WI38 (cell line): Measurements from ENCODE around the gene ARHGEF26.

Experiments used
- H3K4me3 ChIP-seq: 2 replicates; pipeline ENCODE4 v1.5.1; 2011; ENCODE audit warnings: low read depth, mild to moderate bottlenecking, control low read depth, low read length
- CTCF ChIP-seq: IDR thresholded peaks from 2 replicates; pipeline ENCODE4 v1.5.1; 2012; ENCODE audit warnings: low read depth, mild to moderate bottlenecking, control low read depth, low read length

ARHGEF26 gene

GRCh38 chr3:154184582-154184981, 63.4 kb downstream of the ARHGEF26 start:
- no peak for TF ChIP-seq CTCF
- no peak overlapping the region for H3K4me3 ChIP-seq

DNA sequence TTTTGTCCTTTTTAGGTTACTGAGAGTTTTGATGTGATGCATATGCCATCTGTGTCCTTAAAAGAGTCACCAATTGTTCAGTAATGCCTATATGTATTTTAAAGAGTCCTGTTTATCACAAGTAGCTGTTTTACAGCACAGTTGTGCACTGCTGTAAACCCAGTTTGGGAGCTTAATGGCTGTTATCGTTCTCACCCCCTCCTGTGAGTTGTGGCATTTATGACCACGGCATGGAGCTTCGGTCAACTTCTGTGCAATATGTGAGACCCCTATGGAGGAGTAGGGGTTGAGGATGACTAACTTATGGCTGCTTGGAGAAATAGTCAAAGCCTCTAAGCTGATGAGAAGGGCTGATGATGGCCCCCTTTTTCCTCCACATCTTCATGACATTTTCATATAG, 67.2 kb downstream of the ARHGEF26 start:
- H3K4me3 ChIP-seq = no peak overlapping the region
- no peak for TF ChIP-seq CTCF

- TF ChIP-seq CTCF = no peak
- no peak overlapping the region for H3K4me3 ChIP-seq
Measured at GRCh38 chr3:154188846-154189245, 67.7 kb downstream of the ARHGEF26 start.

- no peak for TF ChIP-seq CTCF
- H3K4me3 ChIP-seq = no peak overlapping the region
Measured at GRCh38 chr3:154191520-154191919, 70.3 kb downstream of the ARHGEF26 start.

DNA sequence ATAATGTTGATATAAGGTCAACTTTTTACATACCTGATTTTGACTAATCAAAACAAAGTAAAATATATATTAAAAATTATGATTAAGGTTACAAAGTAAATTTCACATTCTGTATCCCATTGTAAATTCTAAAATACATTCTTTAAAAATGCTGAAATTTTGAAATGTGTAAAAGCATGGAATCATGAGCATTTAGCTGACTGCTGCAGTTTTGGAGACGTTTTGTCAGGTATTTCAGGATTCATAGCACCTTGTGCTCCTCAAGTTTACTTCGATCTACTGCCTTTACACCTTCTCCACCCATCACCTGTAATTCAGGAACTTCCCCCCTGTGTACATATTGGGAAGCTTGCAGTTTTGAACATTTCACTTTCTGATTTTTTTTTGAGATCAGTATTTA, 71.0 kb downstream of the ARHGEF26 start:
- TF ChIP-seq CTCF = no peak
- no peak overlapping the region for H3K4me3 ChIP-seq

DNA sequence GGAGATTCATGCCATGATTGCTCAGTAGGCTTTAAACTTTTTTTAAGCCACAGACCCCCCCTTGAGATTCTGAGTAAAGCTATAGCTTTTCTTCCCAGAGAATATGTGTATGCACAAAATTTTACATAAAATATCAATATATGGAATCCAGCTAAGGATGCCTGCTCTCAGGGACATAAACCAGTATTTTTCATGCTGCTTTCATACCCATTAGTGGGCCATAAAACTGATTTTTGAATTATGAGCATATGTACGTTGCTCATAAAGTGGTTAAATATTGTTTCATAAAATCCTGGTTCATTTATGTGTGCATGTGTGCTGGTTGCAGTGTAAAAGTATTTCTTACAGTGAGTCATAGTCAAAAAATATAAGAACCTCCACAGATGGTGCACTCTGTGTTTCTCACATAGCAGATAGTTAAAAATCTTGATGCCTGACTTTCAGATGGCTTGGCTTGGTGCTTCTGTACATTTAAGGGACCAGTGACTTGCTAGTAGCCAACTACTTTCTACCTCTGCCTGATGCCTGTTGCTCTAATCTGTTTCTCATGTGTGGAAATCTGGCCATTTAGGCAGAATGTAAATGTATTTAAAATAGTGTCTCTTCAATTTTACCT, 71.9 kb downstream of the ARHGEF26 start:
- TF ChIP-seq CTCF = no peak

DNA sequence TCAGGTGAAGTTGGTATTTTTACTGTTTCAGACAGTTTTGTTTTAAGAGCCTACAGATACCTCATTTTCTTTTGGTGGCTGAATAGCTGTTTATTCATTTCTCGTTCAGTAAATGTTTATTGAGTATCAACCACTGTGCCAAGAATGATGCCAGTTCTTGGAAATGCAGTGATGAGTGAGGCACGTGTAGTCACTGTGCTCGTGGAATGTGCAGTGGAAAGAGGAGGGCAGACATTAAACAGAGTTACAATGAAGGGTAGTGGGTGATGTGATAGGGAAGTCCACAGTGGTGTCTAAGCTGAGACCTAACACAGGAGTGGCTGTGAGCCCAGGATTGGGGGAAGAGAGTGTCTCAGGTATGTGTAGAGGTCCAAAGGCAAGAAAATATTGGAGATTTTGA, 73.7 kb downstream of the ARHGEF26 start:
- no peak for TF ChIP-seq CTCF
- H3K4me3 ChIP-seq = no peak overlapping the region

More for the DNA sequence above, 71.9 kb downstream of the ARHGEF26 start:
- H3K4me3 ChIP-seq = no peak overlapping the region
